GM21619 (cell line): Measurements from ENCODE around the gene SLC25A15.
A peak's percentile ranks its signal among the peaks of the same experiment; 100 is the strongest.
"Not testable (repeated sequence)": the region's sequence is repeated elsewhere in the genome, so short reads cannot be mapped to it uniquely, and the experiment has no call there.

Experiments
- ATAC-seq: cut with Tn5 transposase; IDR thresholded peaks from one replicate; pipeline ENCODE4 v1.9.1; 2021; ENCODE audit not compliant: unreplicated experiment

Gene SLC25A15

DNA sequence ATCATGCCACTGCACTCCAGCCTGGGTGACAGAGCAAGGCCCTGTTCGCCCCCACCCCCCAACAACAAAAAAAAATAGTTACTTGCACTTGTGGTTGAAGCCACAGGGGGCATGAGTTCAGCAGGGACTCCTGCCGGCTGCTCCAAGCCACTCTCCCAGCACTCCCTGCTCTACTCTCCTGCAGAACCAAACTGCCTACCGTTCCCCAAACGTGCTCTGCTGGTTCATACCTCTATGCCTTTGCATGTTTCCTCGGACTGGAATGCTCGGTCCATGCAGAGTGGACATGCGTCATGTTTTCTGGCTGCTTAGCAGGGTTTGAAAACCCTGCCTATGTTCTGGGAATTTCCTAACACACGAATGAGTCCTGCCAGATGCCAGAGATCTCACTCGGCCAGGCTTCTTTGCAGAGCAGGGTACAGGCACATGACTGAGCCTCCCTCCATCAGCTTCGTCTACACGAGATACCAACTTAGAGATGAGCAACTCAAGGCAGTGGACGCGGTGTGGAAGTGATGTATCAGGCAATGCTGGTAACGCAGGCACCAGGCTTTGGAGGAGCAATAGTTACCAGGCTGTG lies 8.5 kb upstream of the SLC25A15 start:
- no peak for ATAC-seq

DNA sequence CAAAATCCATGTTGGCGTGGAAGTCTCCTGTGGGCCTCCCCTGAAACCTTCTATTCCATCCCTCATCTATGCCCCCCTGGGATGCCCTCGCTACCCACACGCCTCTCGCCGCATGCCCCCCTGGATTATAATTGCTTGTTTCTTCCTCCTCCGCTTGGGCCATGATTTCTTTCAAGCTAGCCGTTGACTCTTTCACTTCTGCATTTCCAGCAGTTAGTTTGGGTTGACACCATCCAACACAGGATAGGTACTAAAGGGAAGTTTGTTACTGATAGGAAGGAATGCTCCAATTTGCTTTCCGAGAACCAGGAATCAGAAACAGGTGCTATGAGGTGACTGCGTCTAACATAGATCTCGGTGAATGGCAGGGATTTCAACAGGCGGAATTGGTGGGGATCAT lies 7.7 kb upstream of the SLC25A15 start:
- ATAC-seq, result no peak

DNA sequence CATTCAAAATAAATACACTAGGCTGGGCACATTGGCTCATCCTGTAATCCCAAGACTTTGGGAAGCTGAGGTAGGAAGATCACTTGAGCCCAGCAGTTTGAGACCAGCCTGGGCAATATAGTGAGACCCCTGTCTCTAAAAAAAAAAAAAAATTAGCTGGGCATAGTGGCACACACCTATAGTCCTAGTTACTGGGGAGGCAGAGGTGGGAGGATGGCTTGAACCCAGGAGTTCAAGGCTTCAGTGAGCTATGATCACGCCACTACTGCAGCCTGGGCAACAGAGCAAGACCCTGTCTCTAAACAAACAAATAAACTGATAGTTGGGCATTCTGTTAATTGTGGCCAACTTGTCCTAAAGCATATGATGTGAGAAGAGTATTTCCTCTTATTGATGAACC lies 6.4 kb upstream of the SLC25A15 start:
- ATAC-seq, result not testable (repeated sequence)

DNA sequence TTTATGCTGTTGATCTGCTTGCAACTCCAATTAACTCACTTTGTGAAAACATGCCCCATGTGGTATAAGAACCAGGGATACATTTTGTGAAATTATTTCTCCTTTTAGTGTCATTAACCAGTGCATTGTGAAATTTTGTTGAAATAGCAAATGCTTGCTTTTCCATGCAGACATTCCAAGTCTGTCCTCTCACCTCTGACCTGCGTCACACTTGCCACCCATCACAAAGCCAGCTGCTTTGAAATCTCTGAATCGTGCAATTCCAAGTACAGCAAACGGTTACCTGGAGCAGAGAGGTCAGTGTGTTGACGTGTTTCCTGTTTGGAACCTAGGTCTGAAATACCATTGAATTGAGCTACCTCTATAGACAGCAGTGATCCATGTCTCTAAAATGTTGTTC lies 4.9 kb upstream of the SLC25A15 start:
- ATAC-seq, result no peak

- no peak for ATAC-seq
These were observed 2.8 kb upstream of the SLC25A15 start for GRCh38 chr13:40786568-40786996.

DNA sequence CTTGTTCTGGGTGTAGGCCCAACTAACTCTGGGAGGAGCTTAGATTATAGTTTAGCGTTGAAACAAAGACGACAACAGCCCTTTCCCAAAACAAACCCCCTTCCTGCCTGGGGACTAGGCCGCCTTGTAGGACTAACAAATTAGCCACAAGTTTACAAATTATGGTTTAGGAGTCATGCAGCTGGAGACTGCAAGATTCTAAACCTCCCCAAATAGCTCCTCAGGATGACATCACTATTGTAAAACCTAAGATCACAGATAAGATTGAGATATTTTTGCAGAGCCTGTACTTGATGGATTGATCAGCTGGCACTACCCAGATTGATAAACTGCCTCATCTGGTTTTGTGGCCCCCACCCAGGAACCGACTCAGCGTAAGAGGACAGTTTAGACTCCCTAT lies 2.3 kb upstream of the SLC25A15 start:
- no peak for ATAC-seq

- ATAC-seq, result not testable (repeated sequence)
These were observed 704 bp upstream of the SLC25A15 start for GRCh38 chr13:40788540-40789274.

- no peak for ATAC-seq
These were observed 774 bp downstream of the SLC25A15 start for GRCh38 chr13:40790154-40790616.

GRCh38 chr13:40792284-40793051 lies 3.1 kb downstream of the SLC25A15 start:
- peak; percentile 29 for ATAC-seq

DNA sequence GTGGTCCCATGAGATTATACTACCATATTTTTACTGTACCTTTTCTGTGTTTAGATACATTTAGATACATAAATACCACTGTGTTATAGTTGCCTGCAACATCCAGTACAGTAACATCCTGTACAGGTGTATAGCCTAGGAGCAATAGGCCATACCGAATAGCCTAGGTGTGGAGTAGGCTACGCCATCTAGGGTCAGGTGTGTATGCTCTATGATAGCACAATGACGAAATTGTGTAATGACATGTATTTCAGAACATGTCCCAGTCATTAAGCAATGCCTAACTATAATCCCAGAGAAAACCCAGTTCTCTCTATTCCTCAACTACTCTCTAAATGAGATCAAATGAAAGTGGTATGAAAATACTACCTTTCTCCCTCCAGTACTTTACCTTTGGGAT lies 3.9 kb downstream of the SLC25A15 start:
- ATAC-seq, result no peak

DNA sequence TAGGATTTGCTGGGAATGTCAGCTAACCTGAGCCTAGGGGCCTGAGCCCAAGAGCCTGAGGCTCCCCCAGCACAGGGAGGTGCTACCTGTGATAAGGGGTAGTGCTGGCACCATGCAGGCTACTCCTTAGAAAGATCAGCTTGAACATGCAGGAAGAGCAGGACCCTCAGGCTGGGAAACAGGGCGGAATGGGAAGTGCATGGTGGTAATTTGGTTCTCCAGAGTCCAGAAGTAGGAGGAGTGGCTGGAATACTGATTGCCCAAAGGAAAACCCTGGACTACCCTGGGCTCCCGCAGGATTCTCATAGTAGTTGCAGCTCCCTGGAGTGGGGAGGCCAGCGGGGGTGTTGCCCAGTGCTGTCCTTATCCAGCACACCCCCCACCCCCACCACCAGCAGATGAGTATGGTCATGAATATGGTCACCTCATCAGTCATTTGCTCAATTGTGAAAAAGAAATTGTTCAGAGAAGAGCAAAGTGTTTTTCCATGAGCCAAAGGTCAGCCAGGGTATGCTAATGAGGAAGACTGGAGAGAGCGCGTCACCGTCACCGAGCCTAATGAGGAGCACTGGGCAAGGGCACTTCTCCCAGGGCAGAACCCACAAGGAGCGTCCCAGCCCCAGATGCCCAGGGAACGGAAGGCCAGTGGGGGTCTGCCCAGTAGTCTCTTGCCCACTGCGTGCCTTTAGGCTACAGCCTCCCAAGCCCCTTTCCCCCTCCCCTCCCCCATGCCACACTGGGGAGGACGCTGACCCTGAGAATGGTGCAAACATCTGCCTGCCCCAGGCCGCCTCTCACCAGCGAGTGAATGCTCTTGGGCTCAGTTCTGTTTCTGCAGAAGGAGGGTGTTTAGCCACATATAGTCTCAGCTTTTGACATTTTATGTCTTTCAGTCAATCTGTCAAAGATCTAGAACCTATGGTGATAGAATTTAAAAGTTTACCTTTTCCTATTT lies 5.3 kb downstream of the SLC25A15 start:
- no peak for ATAC-seq

DNA sequence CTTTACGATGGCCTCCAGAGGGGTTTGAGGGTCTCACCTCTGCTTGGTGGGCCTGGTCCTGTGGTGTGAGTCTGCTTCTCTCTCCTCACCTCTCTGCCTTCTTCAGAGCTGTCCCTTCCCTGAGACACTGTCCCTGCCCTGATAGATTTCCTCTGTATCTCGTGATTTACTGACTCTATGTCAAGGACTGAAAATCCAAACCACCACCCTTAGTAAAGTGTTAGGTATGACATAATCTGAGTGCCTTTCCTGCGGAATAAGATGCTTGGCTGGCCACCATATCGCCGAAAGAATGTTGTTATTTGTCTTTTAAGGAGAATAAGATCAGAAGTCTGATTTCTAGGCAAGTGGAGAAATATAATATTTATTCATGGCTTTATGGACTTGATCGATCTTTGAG lies 7.2 kb downstream of the SLC25A15 start:
- no peak for ATAC-seq

DNA sequence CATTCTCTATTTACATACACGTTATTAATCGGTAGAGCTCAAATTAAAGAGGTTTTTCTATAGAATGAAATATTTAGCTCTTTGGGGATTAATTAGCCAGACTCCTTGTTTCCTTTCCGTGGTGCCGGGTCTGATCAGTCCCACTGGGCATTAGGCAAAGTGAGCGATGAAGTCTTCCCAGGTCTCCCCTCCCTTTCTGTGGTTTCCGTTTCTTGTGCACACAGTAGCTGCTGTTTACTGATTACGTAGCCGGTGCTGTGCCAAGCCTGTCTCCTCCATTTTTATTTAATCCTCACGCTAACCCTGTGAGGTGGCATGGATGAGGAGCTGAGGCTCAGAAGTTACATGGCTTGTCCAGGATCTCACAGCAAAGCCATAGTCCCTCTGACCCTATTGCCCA lies 9.0 kb downstream of the SLC25A15 start:
- ATAC-seq, result no peak

GRCh38 chr13:40799508-40799907 lies 10.1 kb downstream of the SLC25A15 start:
- no peak for ATAC-seq

- ATAC-seq, result no peak
These were observed 11.1 kb downstream of the SLC25A15 start for GRCh38 chr13:40800559-40800958.

DNA sequence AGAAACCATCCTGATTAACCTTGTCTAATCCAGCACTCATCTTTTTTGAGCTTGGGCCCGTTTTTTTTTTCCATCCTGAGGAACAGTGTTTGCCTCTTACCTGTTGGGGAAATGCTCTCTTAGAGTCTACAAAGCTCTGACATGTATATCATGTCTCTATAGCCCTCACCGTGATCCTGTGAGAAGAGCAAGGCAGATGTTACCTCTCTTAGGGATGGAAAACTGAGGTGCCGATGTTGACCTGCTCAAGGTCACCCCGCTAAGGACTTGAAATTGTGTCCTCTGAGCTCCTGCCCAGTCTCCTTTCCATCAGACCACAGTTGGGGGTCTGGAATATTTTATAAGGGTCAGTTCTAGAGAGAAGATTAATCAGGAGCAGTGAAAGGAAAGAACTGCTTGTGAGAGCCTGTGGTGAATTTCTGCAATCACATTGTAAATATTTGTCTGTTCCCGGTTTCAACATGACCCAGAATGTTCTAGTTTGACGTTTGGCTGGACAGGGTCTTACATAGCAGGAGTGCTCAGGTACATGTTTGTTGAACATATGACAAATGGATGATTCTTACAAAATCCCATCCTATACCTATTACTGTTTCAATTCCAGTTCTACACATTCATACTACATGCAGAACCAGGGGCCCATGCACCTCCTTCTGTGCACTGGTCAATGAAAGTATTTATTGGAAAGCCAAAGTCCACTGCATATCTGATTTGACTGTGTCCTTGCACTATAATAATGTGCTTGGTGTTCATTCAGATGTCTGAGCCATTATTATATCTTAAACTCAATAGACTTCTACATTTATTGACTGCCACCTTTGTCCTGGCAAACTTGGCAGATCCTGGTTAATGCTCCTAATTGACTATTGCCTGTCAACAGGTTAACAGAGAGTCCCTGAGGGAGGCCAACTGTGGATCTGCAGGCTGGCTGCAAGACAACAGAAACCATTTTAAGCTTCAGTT lies 12.1 kb downstream of the SLC25A15 start:
- ATAC-seq, result no peak

GRCh38 chr13:40803316-40803715 lies 13.9 kb downstream of the SLC25A15 start:
- no peak for ATAC-seq

DNA sequence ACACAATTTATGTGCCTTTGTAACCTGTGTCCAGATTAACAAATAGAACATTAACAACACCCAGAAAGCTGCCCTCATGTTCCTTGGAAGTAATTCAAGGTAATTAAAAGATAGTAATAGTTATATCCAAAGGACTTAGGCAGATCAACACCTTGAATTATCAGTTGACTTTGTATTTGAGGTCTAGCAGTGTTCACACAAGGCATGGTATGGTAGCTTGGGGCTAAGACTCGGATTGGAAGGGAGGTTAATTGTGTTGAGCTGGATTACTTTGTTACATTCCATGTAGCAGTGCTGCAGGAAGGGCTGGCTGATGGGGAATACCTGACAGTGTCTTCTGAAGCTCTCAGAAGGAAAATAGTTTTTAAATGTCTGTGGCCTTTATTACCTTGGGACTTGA lies 16.8 kb downstream of the SLC25A15 start:
- no peak for ATAC-seq

GRCh38 chr13:40809471-40809870 lies 20.1 kb downstream of the SLC25A15 start:
- no peak for ATAC-seq

DNA sequence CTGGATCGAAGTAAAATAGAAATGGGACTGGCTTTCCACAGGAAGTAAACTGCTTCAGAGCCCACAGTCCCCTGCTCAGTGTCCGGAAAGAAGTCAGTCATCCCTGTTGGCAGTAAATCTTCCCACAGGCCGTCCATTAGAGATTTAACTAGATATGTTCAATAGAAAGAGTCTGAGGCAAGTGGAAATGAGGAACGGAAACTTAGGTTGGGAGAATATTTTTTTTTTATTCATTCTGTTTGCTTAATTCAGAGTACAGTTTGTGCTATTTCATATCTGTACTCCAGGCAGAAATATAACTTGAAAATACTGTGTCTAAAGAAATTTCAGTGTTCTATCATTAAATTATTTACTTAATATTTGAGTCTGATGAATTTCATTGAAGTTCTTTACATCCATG lies 22.7 kb downstream of the SLC25A15 start:
- ATAC-seq, result no peak
